ENCODE measurements around the gene NOXO1. TPM values are rescaled to one million over a fixed set of nuclear protein-coding genes. Genes with fewer than 3 reads are reported as not detected.
A peak's percentile ranks its signal among the peaks of the same experiment; 100 is the strongest.

Gene NOXO1
- total and polyA plus RNA-seq, 9 of the 15 experiments (the other 6 are each of a cell fraction or from before 2014, with no cell fraction given) = not detected

- Histone ChIP-seq H2AFZ (ENCODE audit: low read depth, low read length) (no peak overlapping the region), H3K27me3 (ENCODE audit: control insufficient read depth in 2 of 2, insufficient read depth in 2 of 2, low read length in 2 of 2) (no peaks in the 10 kb centered on the region), H3K4me2 (ENCODE audit: insufficient read depth, low read length) (peak overlapping the region; percentile 93; the same call in 1 of the 2 replicates), H3K9ac (ENCODE audit: insufficient read depth in 1 of 2, low read depth in 2 of 2, low read length in 2 of 2) (peak overlapping the region in 1 of 2 experiments; percentile 85; a peak in 2 of 4 replicates), H4K20me1 (replicated peaks; ENCODE audit: control insufficient read depth, insufficient read depth, low read length) (0 out of 2 replicates have a peak, but pooled peaks cover 7% of the 10 kb centered on the region), H3K36me3 (ENCODE audit: control insufficient read depth, insufficient read depth, low read length) (peaks cover 7% of the 10 kb centered on the region; the same call in 1 of the 3 replicates), H3K4me3 (no peak overlapping the region), H3K27ac (ENCODE audit: extremely low read depth, low read depth, low read length) (no peak overlapping the region), H3K79me2 (ENCODE audit: control insufficient read depth, insufficient read depth, low read length) (peaks cover 16% of the 10 kb centered on the region), H3K9me1 (ENCODE audit: control insufficient read depth, insufficient read depth, low read length) (peaks cover 3% of the 10 kb centered on the region), H3K4me1 (replicated peaks in 1 of 2; ENCODE audit: control insufficient read depth in 2 of 2, insufficient read depth in 2 of 2, low read length in 2 of 2) (peaks cover 28 to 83% of the 10 kb centered on the region in 2 experiments), H3K9me3 (replicated peaks; ENCODE audit: control insufficient read depth, insufficient read depth, low read depth, low read length) (no peaks in the 10 kb centered on the region)
- no TSS peak for BruUV-seq (replicated peaks)
- POLR2A ChIA-PET = interaction anchor here (0.8 to 1.0 kb wide), 2 partner anchors 126 to 127 kb away, joined by 3 to 5 read pairs; partner anchors contain the start of gene TRAF7
- FAIRE-seq (peak; percentile 37), ATAC-seq (no peak), DNase-seq (ENCODE audit: extremely low read depth in 1 of 4, low spot score in 3 of 4) (no peak)
- 62% methylated on average over 3 of the region's 3 CpGs for WGBS (ENCODE audit: insufficient coverage, low coverage, missing lambda C conversion rate)
- TF ChIP-seq ZNF263 (CRISPR knock-in tag; IDR thresholded peaks at IDR 0.05; ENCODE audit: borderline replicate concordance) = no peak
- no peak for TF ChIP-seq SNIP1 (IDR thresholded peaks at IDR 0.05; ENCODE audit: low read depth)
- no peak for TF ChIP-seq NFE2L1 (tag; IDR thresholded peaks at IDR 0.05; ENCODE audit: borderline replicate concordance, low read depth)
- TF ChIP-seq HINFP (tag; conservative IDR thresholded peaks at IDR 0.05; ENCODE audit: low read depth) = no peak
- no peak for TF ChIP-seq HBP1 (CRISPR knock-in tag; IDR thresholded peaks at IDR 0.05)
- no peak for TF ChIP-seq ZNF274 (IDR thresholded peaks at IDR 0.05; ENCODE audit: borderline replicate concordance, low read depth, low read length)
- no peak for TF ChIP-seq HES1 (IDR thresholded peaks at IDR 0.05; ENCODE audit: low read depth)
- TF ChIP-seq OTX1 (CRISPR knock-in tag; IDR thresholded peaks at IDR 0.05) = no peak
- no peak for TF ChIP-seq IRF2 (CRISPR knock-in tag; IDR thresholded peaks at IDR 0.05)
- no peak for TF ChIP-seq MTF1 (CRISPR knock-in tag; IDR thresholded peaks at IDR 0.05; ENCODE audit: borderline replicate concordance)
- TF ChIP-seq YBX1 (IDR thresholded peaks at IDR 0.05) = no peak
- intact Hi-C loops (cut with micrococcal nuclease) = no loop called here
- CTCF ChIA-PET (ENCODE audit: low intra/inter-chr PET ratio) = no interaction called here
- in situ Hi-C loops (cut with MboI) = no loop called here
Measured at GRCh38 chr16:2028146-2028545, 46.9 kb upstream of the NOXO1 start.

Measured in K562 (cell line).